GF-D8 (cell line): Measurements from ENCODE around the gene EVC.

Source experiments
- DNase-seq: peaks from one replicate; lab custom pipeline; 2025; lab: John Stamatoyannopoulos, UW

The EVC gene

GRCh38 chr4:5710961-5711478 is at the start of gene EVC:
TSS of gene EVC (plus strand) at chr4:5711201. CDS start at chr4:5711381, 180 bp downstream.
- no peak for DNase-seq

- DNase-seq, result no peak
These were observed 49.8 kb upstream of the EVC start for GRCh38 chr4:5661237-5661636.

GRCh38 chr4:5662555-5662954 is 48.4 kb upstream of the EVC start:
- DNase-seq, result no peak

GRCh38 chr4:5664778-5665177 is 46.2 kb upstream of the EVC start:
- DNase-seq, result no peak

GRCh38 chr4:5666741-5667140 is 44.3 kb upstream of the EVC start:
- DNase-seq, result no peak

- DNase-seq, result no peak
These were observed 34.2 kb upstream of the EVC start for GRCh38 chr4:5676763-5677162.

GRCh38 chr4:5678977-5679376 is 32.0 kb upstream of the EVC start:
- no peak for DNase-seq

GRCh38 chr4:5683566-5683965 is 27.4 kb upstream of the EVC start:
- no peak for DNase-seq

- no peak for DNase-seq
These were observed 25.7 kb upstream of the EVC start for GRCh38 chr4:5685296-5685695.

GRCh38 chr4:5686338-5686737 is 24.7 kb upstream of the EVC start:
- no peak for DNase-seq

- no peak for DNase-seq
These were observed 21.9 kb upstream of the EVC start for GRCh38 chr4:5689065-5689464.

GRCh38 chr4:5691491-5692132 is 19.4 kb upstream of the EVC start:
- no peak for DNase-seq

- DNase-seq, result no peak
These were observed 17.1 kb upstream of the EVC start for GRCh38 chr4:5693871-5694270.

- no peak for DNase-seq
These were observed 14.7 kb upstream of the EVC start for GRCh38 chr4:5696341-5696740.

- no peak for DNase-seq
These were observed 10.5 kb upstream of the EVC start for GRCh38 chr4:5700459-5700858.

- no peak for DNase-seq
These were observed 9.0 kb upstream of the EVC start for GRCh38 chr4:5701971-5702370.

- no peak for DNase-seq
These were observed 7.2 kb upstream of the EVC start for GRCh38 chr4:5703831-5704230.

GRCh38 chr4:5704276-5704675 is 6.7 kb upstream of the EVC start:
- DNase-seq, result no peak

- DNase-seq, result no peak
These were observed 5.2 kb upstream of the EVC start for GRCh38 chr4:5705647-5706320.

- DNase-seq, result no peak
These were observed 4.3 kb upstream of the EVC start for GRCh38 chr4:5706486-5707290.

GRCh38 chr4:5707366-5707765 is 3.6 kb upstream of the EVC start:
- no peak for DNase-seq

GRCh38 chr4:5707778-5708448 is 3.1 kb upstream of the EVC start:
- no peak for DNase-seq
